HEK293 (cell line): Measurements from ENCODE around the gene RTTN.

Experiments used
- CTCF ChIA-PET: fragments of 350-600 bp; formaldehyde crosslinking; extraction: SDS; loops from one replicate; lab custom pipeline; 2021; ENCODE audit warnings: antibody characterized with exemption; lab: Yijun Ruan, JAX
- POLR2A ChIA-PET: fragments of 300-600 bp; formaldehyde crosslinking; extraction: SDS; loops from one replicate; lab custom pipeline; 2020; ENCODE audit warnings: antibody characterized with exemption, inconsistent platforms; lab: Yijun Ruan, JAX
- H3K27ac ChIP-seq: fragments of 200-500 bp; sonication (Bioruptor generic); 2 replicates; pipeline ENCODE4 v1.5.1; 2014; ENCODE audit warnings: low read depth, low read length, control low read depth, inconsistent platforms; ENCODE audit errors: extremely low read depth
- H3K36me3 ChIP-seq, 2 experiments: fragments of 200-500 bp in 1 of 2; sonication (Bioruptor generic) in 1 of 2; 1 replicate in 1 of 2; 2 replicates in 1 of 2; pipeline ENCODE4 v1.5.1; 2014 to 2017; ENCODE audit warnings: inconsistent platforms in 2 of 2, low read length in 2 of 2; ENCODE audit not compliant: control insufficient read depth in 2 of 2, insufficient read depth in 1 of 2
- H3K4me1 ChIP-seq: fragments of 200-500 bp; sonication (Bioruptor generic); 2 replicates; pipeline ENCODE4 v1.5.1; 2014; ENCODE audit warnings: mild to moderate bottlenecking, low read length, inconsistent platforms; ENCODE audit not compliant: control insufficient read depth, insufficient read depth
- H3K4me3 ChIP-seq: 2 replicates; pipeline ENCODE4 v1.5.1; 2011; ENCODE audit warnings: low read depth, mild to moderate bottlenecking, control low read depth, low read length, moderate library complexity
- H3K9me3 ChIP-seq: fragments of 200-500 bp; sonication (Bioruptor generic); 2 replicates; pipeline ENCODE4 v1.5.1; 2014; ENCODE audit warnings: low read depth, low read length, inconsistent platforms; ENCODE audit not compliant: control insufficient read depth, insufficient read depth
- GFI1B ChIP-seq: fragments of 450-650 bp; formaldehyde crosslinking; IDR thresholded peaks from 2 replicates; pipeline ENCODE4 v1.5.1; 2016; ENCODE audit warnings: missing biosample characterization, missing genetic modification characterization
- SCRT1 ChIP-seq: fragments of 450-650 bp; formaldehyde crosslinking; IDR thresholded peaks from 2 replicates; pipeline ENCODE4 v1.5.1; 2016; ENCODE audit warnings: missing biosample characterization, missing genetic modification characterization, borderline replicate concordance
- SP7 ChIP-seq: fragments of 450-650 bp; formaldehyde crosslinking; IDR thresholded peaks from 2 replicates; pipeline ENCODE4 v1.5.1; 2016; ENCODE audit warnings: missing biosample characterization, missing genetic modification characterization
- YY2 ChIP-seq: fragments of 450-650 bp; formaldehyde crosslinking; IDR thresholded peaks from 2 replicates; pipeline ENCODE4 v1.5.1; 2016; ENCODE audit warnings: missing biosample characterization, missing genetic modification characterization
- ZBTB21 ChIP-seq: fragments of 450-650 bp; formaldehyde crosslinking; IDR thresholded peaks from 2 replicates; pipeline ENCODE4 v1.5.1; 2017; ENCODE audit warnings: missing biosample characterization, missing genetic modification characterization
- ZFP69B ChIP-seq: fragments of 450-650 bp; formaldehyde crosslinking; IDR thresholded peaks from 2 replicates; pipeline ENCODE4 v1.5.1; 2016; ENCODE audit warnings: missing biosample characterization, missing genetic modification characterization
- ZNF138 ChIP-seq: fragments of 450-650 bp; formaldehyde crosslinking; IDR thresholded peaks from 2 replicates; pipeline ENCODE4 v1.5.1; 2016; ENCODE audit warnings: missing biosample characterization, missing genetic modification characterization, borderline replicate concordance
- ZNF175 ChIP-seq: fragments of 450-650 bp; formaldehyde crosslinking; IDR thresholded peaks from 2 replicates; pipeline ENCODE4 v1.5.1; 2016; ENCODE audit warnings: missing biosample characterization, missing genetic modification characterization
- ZNF394 ChIP-seq: fragments of 450-650 bp; formaldehyde crosslinking; IDR thresholded peaks from 2 replicates; pipeline ENCODE4 v1.5.1; 2016; ENCODE audit warnings: missing biosample characterization, missing genetic modification characterization, mild to moderate bottlenecking, moderate library complexity, borderline replicate concordance
- ZNF585B ChIP-seq: fragments of 450-650 bp; formaldehyde crosslinking; IDR thresholded peaks from 2 replicates; pipeline ENCODE4 v1.5.1; 2016; ENCODE audit warnings: missing biosample characterization, missing genetic modification characterization
- ZNF629 ChIP-seq: fragments of 450-650 bp; formaldehyde crosslinking; IDR thresholded peaks from 2 replicates; pipeline ENCODE4 v1.5.1; 2017; ENCODE audit warnings: missing biosample characterization, missing genetic modification characterization
- ZNF747 ChIP-seq: fragments of 450-650 bp; formaldehyde crosslinking; IDR thresholded peaks from 2 replicates; pipeline ENCODE4 v1.5.1; 2016; ENCODE audit warnings: missing biosample characterization, missing genetic modification characterization
- ZNF837 ChIP-seq: fragments of 450-650 bp; formaldehyde crosslinking; IDR thresholded peaks from 2 replicates; pipeline ENCODE4 v1.5.1; 2016; ENCODE audit warnings: missing biosample characterization, missing genetic modification characterization
- TF ChIP-seq, protein P1 (sequence below): fragments of 450-650 bp; formaldehyde crosslinking; IDR thresholded peaks from 2 replicates; pipeline ENCODE4 v1.5.1; 2016; ENCODE audit warnings: missing biosample characterization, missing genetic modification characterization
- TF ChIP-seq, protein P2 (sequence below): fragments of 450-650 bp; IDR thresholded peaks from 2 replicates; pipeline ENCODE4 v1.5.1; 2018; ENCODE audit warnings: missing biosample characterization, mild to moderate bottlenecking, missing genetic modification characterization
- TF ChIP-seq, protein P3 (sequence below): fragments of 450-650 bp; formaldehyde crosslinking; IDR thresholded peaks from 2 replicates; pipeline ENCODE4 v1.5.1; 2016; ENCODE audit warnings: missing biosample characterization, missing genetic modification characterization, low read depth
- TF ChIP-seq, protein P4 (sequence below): fragments of 450-650 bp; formaldehyde crosslinking; IDR thresholded peaks from 2 replicates; pipeline ENCODE4 v1.5.1; 2016; ENCODE audit warnings: missing biosample characterization, missing genetic modification characterization
- TF ChIP-seq, protein P5 (sequence below): fragments of 450-650 bp; formaldehyde crosslinking; IDR thresholded peaks from 2 replicates; pipeline ENCODE4 v1.5.1; 2016; ENCODE audit warnings: missing biosample characterization, missing genetic modification characterization
- TF ChIP-seq, protein P6 (sequence below): fragments of 450-650 bp; formaldehyde crosslinking; IDR thresholded peaks from 2 replicates; pipeline ENCODE4 v1.5.1; 2017; ENCODE audit warnings: missing biosample characterization, missing genetic modification characterization

Gene RTTN

DNA sequence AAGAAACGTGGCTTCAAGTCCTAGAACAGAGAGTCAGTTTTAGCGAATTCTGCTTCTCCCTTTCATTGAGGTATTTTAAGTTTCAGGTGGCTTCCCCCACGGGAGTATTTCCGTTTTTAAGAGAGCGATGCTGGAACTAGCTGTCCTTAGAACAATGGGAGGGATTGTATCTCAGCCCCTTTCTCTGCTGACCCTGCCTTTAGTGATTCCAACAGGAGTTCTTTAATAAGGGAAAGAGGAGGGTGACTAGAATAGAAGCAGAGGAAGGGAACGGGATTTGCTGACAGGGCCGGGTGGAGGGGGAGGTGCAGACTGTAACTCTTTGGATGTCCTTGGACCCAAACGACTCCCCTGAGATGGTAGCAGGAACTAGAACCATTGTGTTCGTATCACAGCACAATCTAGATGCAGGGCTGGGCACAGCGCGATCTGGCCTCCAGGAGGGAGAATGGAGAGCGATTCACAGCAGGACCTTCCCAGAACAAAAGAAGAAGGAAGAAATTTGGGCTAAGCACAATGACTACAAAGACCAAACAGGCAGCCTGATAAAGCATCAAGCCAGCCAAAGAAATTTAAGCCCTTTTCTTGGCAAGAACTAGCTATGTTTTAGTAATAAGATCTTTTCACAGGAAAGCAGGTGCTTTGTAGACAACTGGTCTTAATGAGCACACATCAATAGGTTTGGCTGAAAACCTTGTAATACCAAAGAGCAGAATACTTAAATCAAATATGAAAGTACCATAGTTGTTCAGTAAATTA lies 15.8 kb upstream of the RTTN start (continued):
- TF ChIP-seq, protein P1, sequence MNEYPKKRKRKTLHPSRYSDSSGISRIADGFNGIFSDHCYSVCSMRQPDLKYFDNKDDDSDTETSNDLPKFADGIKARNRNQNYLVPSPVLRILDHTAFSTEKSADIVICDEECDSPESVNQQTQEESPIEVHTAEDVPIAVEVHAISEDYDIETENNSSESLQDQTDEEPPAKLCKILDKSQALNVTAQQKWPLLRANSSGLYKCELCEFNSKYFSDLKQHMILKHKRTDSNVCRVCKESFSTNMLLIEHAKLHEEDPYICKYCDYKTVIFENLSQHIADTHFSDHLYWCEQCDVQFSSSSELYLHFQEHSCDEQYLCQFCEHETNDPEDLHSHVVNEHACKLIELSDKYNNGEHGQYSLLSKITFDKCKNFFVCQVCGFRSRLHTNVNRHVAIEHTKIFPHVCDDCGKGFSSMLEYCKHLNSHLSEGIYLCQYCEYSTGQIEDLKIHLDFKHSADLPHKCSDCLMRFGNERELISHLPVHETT (tag by site-specific recombination): no peak
- TF ChIP-seq, all 188 proteins: peak for 0

DNA sequence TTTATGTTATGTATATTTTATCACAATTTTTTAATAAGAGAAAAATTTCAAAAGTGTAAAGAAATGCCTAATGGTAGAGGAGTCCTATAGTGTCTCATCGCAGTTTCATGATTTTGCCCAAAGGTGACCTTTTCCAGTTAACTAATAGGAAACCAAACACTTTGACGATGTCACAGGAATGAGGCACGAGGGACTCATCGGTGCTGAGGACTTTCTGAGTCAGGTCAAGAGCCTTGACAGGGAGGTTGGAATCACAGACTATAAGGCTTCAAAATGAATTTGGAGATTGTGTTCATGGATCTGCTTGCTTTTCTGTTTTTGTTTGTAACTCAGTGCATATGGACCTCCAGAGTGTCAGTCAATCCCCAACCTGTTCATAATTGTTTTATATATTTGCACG lies 15.1 kb upstream of the RTTN start:
- ChIA-PET POLR2A (no interaction called here), CTCF (no interaction called here)
- Histone ChIP-seq H3K27ac (no peak overlapping the region), H3K4me3 (no peak overlapping the region), H3K9me3 (no peaks in the 10 kb centered on the region), H3K4me1 (no peaks in the 10 kb centered on the region), H3K36me3 (no peaks in the 10 kb centered on the region)
- TF ChIP-seq ZBTB21 (no peak), SP7 (no peak), ZNF629 (tag by site-specific recombination) (no peak), ZNF747 (tag by site-specific recombination) (no peak)
- TF ChIP-seq, protein P2, sequence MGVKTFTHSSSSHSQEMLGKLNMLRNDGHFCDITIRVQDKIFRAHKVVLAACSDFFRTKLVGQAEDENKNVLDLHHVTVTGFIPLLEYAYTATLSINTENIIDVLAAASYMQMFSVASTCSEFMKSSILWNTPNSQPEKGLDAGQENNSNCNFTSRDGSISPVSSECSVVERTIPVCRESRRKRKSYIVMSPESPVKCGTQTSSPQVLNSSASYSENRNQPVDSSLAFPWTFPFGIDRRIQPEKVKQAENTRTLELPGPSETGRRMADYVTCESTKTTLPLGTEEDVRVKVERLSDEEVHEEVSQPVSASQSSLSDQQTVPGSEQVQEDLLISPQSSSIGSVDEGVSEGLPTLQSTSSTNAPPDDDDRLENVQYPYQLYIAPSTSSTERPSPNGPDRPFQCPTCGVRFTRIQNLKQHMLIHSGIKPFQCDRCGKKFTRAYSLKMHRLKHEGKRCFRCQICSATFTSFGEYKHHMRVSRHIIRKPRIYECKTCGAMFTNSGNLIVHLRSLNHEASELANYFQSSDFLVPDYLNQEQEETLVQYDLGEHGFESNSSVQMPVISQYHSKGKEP: no peak

DNA sequence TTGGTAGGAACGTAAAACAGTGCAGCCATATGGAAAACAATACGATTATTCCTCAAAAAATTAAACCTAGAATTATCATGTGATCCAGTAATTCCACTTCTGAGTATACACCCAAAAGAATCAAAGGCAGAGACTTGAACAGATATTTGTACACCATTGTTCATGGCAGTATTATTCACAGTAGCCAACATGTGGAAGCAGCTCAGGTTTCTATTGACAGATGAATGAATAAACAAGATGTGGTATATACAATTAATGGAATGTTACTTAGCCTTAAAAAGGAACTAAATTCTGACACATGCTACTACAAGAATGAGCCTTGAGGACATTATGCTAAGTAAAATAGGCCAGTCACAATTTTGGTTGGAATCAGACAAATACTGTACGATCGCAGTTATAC lies 14.2 kb upstream of the RTTN start:
- no peak overlapping the region for H3K27ac ChIP-seq
- H3K4me1 ChIP-seq: no peaks in the 10 kb centered on the region
- H3K9me3 ChIP-seq: no peaks in the 10 kb centered on the region
- CTCF ChIA-PET: no interaction called here
- no peaks in the 10 kb centered on the region for H3K36me3 ChIP-seq
- POLR2A ChIA-PET: no interaction called here
- no peak overlapping the region for H3K4me3 ChIP-seq
- no peak for TF ChIP-seq ZNF585B (tag by site-specific recombination)
- TF ChIP-seq, protein P3, sequence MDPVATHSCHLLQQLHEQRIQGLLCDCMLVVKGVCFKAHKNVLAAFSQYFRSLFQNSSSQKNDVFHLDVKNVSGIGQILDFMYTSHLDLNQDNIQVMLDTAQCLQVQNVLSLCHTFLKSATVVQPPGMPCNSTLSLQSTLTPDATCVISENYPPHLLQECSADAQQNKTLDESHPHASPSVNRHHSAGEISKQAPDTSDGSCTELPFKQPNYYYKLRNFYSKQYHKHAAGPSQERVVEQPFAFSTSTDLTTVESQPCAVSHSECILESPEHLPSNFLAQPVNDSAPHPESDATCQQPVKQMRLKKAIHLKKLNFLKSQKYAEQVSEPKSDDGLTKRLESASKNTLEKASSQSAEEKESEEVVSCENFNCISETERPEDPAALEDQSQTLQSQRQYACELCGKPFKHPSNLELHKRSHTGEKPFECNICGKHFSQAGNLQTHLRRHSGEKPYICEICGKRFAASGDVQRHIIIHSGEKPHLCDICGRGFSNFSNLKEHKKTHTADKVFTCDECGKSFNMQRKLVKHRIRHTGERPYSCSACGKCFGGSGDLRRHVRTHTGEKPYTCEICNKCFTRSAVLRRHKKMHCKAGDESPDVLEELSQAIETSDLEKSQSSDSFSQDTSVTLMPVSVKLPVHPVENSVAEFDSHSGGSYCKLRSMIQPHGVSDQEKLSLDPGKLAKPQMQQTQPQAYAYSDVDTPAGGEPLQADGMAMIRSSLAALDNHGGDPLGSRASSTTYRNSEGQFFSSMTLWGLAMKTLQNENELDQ (tag by site-specific recombination): no peak
- TF ChIP-seq, protein P4, sequence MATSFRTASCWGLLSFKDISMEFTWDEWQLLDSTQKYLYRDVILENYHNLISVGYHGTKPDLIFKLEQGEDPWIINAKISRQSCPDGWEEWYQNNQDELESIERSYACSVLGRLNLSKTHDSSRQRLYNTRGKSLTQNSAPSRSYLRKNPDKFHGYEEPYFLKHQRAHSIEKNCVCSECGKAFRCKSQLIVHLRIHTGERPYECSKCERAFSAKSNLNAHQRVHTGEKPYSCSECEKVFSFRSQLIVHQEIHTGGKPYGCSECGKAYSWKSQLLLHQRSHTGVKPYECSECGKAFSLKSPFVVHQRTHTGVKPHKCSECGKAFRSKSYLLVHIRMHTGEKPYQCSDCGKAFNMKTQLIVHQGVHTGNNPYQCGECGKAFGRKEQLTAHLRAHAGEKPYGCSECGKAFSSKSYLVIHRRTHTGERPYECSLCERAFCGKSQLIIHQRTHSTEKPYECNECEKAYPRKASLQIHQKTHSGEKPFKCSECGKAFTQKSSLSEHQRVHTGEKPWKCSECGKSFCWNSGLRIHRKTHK: no peak
- TF ChIP-seq, protein P5, sequence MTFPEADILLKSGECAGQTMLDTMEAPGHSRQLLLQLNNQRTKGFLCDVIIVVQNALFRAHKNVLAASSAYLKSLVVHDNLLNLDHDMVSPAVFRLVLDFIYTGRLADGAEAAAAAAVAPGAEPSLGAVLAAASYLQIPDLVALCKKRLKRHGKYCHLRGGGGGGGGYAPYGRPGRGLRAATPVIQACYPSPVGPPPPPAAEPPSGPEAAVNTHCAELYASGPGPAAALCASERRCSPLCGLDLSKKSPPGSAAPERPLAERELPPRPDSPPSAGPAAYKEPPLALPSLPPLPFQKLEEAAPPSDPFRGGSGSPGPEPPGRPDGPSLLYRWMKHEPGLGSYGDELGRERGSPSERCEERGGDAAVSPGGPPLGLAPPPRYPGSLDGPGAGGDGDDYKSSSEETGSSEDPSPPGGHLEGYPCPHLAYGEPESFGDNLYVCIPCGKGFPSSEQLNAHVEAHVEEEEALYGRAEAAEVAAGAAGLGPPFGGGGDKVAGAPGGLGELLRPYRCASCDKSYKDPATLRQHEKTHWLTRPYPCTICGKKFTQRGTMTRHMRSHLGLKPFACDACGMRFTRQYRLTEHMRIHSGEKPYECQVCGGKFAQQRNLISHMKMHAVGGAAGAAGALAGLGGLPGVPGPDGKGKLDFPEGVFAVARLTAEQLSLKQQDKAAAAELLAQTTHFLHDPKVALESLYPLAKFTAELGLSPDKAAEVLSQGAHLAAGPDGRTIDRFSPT (tag by site-specific recombination): no peak
- no peak for TF ChIP-seq ZFP69B (tag by site-specific recombination)
- no peak for TF ChIP-seq ZNF138 (tag by site-specific recombination)
- TF ChIP-seq ZNF837 (tag by site-specific recombination): no peak
- no peak for TF ChIP-seq ZNF175 (tag by site-specific recombination)
- no peak for TF ChIP-seq GFI1B
- TF ChIP-seq YY2 (tag by site-specific recombination): no peak
- no peak for TF ChIP-seq SCRT1 (tag by site-specific recombination)
- TF ChIP-seq ZNF394 (tag by site-specific recombination): no peak
- TF ChIP-seq, protein P6, sequence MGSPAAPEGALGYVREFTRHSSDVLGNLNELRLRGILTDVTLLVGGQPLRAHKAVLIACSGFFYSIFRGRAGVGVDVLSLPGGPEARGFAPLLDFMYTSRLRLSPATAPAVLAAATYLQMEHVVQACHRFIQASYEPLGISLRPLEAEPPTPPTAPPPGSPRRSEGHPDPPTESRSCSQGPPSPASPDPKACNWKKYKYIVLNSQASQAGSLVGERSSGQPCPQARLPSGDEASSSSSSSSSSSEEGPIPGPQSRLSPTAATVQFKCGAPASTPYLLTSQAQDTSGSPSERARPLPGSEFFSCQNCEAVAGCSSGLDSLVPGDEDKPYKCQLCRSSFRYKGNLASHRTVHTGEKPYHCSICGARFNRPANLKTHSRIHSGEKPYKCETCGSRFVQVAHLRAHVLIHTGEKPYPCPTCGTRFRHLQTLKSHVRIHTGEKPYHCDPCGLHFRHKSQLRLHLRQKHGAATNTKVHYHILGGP: no peak
